ENCODE data around the gene RILPL1.

DNA sequence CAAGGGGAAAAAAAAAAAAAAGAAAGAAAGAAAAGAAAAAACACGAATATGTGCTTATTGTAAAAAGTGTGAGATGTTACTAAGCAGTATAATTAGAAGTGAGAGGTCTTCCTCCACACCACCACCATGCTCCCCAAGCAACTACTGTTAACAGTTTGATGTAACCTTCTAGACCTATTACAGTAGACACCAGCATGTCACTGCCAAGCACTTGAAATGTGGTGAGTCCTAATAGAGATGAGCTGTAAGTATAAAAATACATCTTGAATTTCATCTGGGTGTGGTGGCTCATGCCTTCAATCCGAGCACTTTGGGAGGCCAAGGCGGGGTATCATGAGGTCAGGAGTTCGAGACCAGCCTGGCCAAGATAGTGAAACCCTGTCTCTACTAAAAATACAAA, 83.7 kb downstream of the RILPL1 start:
- TF ChIP-seq, protein P1, sequence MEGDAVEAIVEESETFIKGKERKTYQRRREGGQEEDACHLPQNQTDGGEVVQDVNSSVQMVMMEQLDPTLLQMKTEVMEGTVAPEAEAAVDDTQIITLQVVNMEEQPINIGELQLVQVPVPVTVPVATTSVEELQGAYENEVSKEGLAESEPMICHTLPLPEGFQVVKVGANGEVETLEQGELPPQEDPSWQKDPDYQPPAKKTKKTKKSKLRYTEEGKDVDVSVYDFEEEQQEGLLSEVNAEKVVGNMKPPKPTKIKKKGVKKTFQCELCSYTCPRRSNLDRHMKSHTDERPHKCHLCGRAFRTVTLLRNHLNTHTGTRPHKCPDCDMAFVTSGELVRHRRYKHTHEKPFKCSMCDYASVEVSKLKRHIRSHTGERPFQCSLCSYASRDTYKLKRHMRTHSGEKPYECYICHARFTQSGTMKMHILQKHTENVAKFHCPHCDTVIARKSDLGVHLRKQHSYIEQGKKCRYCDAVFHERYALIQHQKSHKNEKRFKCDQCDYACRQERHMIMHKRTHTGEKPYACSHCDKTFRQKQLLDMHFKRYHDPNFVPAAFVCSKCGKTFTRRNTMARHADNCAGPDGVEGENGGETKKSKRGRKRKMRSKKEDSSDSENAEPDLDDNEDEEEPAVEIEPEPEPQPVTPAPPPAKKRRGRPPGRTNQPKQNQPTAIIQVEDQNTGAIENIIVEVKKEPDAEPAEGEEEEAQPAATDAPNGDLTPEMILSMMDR (IDR thresholded peaks at IDR 0.05; ENCODE audit: low read depth, low read length, missing input control) = no peak
- TF ChIP-seq JUND (IDR thresholded peaks at IDR 0.05) = no peak
- TF ChIP-seq, protein P2, sequence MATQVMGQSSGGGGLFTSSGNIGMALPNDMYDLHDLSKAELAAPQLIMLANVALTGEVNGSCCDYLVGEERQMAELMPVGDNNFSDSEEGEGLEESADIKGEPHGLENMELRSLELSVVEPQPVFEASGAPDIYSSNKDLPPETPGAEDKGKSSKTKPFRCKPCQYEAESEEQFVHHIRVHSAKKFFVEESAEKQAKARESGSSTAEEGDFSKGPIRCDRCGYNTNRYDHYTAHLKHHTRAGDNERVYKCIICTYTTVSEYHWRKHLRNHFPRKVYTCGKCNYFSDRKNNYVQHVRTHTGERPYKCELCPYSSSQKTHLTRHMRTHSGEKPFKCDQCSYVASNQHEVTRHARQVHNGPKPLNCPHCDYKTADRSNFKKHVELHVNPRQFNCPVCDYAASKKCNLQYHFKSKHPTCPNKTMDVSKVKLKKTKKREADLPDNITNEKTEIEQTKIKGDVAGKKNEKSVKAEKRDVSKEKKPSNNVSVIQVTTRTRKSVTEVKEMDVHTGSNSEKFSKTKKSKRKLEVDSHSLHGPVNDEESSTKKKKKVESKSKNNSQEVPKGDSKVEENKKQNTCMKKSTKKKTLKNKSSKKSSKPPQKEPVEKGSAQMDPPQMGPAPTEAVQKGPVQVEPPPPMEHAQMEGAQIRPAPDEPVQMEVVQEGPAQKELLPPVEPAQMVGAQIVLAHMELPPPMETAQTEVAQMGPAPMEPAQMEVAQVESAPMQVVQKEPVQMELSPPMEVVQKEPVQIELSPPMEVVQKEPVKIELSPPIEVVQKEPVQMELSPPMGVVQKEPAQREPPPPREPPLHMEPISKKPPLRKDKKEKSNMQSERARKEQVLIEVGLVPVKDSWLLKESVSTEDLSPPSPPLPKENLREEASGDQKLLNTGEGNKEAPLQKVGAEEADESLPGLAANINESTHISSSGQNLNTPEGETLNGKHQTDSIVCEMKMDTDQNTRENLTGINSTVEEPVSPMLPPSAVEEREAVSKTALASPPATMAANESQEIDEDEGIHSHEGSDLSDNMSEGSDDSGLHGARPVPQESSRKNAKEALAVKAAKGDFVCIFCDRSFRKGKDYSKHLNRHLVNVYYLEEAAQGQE (IDR thresholded peaks at IDR 0.05) = no peak
- TF ChIP-seq, protein P3, sequence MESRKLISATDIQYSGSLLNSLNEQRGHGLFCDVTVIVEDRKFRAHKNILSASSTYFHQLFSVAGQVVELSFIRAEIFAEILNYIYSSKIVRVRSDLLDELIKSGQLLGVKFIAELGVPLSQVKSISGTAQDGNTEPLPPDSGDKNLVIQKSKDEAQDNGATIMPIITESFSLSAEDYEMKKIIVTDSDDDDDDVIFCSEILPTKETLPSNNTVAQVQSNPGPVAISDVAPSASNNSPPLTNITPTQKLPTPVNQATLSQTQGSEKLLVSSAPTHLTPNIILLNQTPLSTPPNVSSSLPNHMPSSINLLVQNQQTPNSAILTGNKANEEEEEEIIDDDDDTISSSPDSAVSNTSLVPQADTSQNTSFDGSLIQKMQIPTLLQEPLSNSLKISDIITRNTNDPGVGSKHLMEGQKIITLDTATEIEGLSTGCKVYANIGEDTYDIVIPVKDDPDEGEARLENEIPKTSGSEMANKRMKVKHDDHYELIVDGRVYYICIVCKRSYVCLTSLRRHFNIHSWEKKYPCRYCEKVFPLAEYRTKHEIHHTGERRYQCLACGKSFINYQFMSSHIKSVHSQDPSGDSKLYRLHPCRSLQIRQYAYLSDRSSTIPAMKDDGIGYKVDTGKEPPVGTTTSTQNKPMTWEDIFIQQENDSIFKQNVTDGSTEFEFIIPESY (IDR thresholded peaks at IDR 0.05) = no peak
